Medulla oblongata (tissue), 1 donor: Measurements from ENCODE around the gene RAB22A.

Source experiments
- DNase-seq: peaks from one replicate; pipeline ENCODE4 v3.0.0-alpha.2; 2015; ENCODE audit errors: extremely low spot score

The RAB22A gene, protein sequence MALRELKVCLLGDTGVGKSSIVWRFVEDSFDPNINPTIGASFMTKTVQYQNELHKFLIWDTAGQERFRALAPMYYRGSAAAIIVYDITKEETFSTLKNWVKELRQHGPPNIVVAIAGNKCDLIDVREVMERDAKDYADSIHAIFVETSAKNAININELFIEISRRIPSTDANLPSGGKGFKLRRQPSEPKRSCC

DNA sequence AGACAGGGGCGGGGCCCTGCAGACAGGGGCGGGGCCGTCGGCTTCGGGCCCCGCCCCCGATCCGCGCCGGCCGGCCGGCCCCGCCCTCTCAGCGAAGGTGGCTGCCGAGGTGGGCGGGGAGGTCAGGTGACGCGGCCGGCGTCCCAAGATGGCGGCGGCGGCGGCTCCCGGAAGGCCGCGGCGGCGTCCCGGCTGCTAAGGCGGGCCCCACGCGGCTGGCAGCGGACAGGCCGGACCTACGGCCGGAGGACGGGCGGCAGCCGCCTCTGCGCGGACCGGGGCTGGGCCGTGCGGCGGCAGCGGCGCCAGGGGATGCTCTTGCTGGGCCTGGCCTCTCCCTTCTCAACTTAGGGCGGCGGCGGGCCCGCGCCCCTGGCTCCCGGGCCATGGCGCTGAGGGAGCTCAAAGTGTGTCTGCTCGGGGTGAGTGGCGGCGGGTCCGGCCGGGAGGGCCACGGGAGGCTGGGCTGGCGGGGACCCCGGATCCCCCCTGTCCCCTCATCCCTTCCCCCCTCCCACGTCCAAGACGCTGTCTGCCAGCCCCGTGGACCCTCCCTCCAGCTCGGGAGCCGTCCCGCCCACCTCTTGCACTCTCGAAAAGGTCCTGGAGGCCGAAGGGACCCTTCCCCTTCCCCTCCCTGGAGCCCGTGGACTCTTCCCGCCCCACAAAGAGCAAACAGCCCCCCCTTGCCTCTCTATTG lies at the start of gene RAB22A:
Gene RAB22A (plus strand): TSS at position 125 of the 700 bp plus-strand sequence. CDS start 262 bp downstream, at position 387.
- DNase-seq: peak; percentile 81

DNA sequence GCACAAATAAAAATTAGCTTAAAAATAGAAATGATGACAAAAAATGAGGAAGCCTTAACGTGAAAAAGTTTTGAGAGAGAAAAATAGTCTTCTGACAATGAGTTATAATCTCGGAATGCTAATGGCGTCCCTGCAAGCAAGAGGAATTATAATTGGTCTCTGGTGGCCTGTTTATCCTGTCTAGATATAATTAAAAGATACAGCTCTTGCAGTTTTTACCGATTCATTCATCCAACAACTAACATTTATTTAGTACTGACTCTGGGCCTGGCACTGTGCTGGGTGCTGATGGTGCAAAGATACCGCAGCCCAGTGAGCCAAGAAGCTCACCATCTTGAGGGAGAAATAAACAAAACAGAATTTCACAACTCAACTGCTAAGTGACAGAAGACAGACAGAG lies 49.5 kb upstream of the RAB22A start:
- DNase-seq: no peak

DNA sequence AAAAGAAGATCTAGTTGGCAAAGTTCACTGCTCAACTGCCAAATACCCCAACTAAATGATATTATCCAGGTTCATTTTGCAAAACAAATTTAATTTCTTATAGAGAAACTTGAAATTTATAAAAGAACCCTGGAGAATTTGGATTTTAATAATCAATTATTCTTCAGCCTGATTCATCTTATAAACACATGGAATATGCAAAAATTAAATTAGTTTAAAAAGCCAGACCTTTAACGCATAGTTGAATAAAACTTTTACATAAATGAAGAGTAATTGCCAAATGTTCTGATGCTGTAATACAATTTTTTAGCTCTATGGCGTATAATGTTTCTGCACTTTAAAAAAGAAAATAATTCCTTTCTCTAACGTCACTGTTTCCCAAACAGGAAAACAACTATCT lies 47.9 kb upstream of the RAB22A start:
- DNase-seq: no peak

DNA sequence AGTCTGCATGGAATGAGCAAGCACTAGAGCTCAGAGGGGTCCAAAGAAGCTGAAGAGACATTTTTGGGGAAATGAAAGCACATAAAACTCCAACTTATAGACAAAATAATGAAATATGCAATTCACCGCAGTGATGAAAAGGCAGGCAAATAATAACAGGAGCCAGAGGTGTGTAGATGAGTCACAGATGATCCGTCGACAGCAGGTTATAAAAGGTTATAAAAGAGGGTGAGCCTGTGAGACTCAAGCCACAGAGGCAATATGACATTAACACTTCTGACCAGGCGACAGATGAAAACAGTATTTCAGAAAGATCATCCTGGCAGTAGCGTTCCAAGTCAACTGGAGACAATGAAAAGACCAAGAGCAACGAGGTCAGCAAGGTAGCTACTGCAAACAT lies 45.2 kb upstream of the RAB22A start:
- no peak for DNase-seq

DNA sequence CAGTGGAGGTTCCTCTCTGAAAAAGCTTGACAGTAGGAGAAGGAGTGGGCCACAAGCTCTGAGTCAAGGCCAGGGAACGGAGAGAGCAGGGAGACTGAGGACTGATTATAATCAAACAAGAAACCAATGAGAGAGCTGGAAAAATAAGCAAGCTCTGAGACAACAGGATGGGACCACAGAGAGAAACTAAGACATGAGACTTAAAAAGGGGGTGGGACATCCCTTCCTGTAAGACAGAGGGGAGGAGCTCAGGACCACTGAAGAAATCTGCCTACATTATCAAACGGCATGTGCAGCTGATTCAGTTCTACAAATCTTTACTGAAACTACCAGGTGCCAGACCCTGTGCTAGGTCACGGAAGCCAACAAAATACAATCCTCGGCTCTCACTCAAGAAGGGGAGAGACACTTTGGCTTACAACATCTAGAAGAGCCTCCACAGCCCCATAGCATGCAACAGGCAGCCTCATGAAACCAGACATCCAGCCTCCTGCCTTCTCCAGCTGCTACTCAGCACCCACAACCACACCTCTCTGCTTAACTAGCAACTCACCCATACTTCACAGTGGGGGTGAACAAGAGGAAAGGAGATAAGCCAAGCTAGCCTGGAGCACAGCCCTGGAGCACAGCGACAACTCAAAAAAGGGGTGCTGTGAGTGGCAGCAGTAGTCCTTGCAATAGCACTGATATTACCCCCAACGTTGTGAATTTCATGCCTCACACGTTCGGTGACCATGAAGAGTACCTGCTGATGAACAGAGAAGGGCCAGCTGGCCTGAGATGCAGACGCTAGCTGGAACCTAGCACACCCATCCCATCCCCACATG lies 41.9 kb upstream of the RAB22A start:
- no peak for DNase-seq

DNA sequence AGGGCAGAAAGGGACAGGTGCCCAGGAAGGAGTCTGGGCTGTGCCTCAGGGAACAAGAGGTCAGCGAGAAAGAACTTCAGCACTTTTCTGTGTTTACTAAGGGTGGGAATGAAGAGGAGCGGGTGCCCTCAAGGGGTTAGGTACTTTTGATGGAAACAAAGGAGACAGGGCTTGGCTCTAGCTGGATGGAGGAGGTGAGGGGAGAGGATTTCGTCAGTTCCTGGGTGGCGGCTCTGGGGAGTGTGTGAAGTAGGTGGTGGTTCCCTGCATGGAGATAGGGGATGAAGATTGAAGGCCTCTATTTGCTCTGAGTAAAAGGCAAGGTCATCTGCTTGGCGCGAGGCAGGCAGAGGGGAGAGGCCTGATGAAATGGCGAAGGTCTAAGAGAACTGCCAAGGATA lies 41.1 kb upstream of the RAB22A start:
- no peak for DNase-seq

DNA sequence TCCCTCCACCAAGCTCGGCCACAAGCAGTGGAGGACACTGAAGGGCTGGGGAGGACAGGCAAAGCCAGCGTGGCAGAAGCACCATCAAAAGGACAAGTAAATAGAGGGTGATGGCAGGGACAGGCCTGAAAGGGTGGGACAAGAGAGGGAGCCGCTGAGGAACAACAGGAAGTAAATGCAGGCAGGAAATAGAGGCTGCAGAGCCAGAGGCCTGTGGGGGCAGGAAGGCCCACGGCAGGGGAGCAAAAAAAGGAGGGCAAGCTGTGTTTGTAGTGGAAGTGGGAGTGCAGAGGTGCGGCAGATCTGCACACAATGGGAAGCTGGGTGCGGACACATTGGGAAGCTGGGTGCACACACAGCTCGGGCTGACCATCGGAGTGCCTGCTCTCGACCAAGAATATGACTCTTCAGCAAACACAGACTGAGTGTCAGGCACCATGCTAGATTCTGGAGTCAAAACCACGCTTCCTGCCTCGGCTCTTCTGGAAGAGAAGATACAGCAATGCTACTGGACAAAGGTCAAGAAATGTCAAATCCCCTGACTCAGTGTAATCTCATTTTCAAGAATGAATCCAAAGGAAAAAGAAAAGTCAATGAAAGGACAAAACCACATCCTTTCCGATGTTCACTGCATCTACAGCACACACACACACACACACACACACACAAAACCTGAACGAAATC lies 40.4 kb upstream of the RAB22A start:
- no peak for DNase-seq

DNA sequence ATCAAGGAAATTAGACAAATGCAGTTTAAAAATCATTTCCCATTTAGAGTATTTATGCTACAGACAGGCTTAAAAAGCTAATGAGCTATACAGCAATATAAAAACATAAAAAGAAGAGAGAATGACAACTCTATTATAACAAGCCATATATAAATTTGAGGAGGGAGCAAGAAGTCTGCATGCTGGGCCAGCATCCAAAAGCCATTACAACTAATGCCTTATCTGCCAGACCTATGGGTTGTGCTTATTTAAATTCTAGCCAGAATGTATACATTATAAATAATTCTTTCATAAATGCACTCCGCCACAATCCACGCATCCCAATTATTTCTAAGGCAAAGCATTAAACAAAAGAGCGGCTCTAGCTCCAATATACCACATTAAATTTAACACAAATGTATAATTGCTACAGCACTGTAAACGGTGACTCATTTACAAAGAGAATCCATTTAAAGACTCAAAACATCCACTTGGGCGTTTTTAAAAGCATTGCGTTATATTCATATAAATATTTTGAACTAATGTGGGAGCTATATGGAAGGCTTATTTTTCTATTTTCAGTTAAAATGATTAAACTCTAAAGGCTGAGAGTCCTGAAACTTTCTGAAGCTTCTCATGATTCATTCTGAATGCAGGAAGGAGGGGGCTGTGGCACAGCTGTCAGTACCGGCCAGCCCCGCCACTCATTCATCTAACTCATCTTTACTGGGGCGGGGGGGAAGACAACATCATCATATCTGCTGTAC lies 37.7 kb upstream of the RAB22A start:
- no peak for DNase-seq

DNA sequence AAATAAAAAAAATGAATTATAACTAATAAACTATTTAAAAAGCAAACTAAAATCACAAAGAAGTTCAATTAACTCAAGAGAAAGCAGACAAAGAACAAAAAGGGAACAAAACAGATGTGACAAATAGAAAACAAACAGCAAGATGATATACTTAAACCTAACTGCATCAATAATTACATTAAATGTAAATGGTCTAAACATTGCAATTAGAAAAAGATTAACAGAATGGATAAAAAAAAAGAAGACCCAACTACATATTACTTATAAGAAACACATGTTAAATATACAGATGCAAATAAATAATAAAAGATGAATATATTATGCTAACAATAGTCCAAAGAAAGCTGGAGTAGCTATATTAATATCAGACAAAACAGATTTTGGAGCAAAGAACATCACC lies 35.1 kb upstream of the RAB22A start:
- DNase-seq: no peak

DNA sequence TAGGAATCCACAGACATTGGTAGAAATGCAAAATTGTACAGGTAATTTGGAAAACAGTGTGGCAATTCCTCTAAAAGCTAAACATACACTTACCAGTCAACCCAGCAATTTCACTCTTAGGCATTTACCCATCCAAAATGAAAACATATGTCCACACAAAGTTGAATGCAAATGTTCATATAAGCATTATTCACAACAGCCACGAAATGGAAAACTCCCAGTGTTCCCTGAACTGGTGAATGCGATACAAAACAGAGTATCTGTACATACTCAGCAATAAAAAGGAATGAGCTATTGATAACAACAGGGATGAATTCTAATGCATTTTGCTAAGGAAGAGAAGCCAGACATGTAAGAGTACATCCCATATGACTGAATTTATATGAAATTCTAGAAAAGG lies 32.4 kb upstream of the RAB22A start:
- no peak for DNase-seq

DNA sequence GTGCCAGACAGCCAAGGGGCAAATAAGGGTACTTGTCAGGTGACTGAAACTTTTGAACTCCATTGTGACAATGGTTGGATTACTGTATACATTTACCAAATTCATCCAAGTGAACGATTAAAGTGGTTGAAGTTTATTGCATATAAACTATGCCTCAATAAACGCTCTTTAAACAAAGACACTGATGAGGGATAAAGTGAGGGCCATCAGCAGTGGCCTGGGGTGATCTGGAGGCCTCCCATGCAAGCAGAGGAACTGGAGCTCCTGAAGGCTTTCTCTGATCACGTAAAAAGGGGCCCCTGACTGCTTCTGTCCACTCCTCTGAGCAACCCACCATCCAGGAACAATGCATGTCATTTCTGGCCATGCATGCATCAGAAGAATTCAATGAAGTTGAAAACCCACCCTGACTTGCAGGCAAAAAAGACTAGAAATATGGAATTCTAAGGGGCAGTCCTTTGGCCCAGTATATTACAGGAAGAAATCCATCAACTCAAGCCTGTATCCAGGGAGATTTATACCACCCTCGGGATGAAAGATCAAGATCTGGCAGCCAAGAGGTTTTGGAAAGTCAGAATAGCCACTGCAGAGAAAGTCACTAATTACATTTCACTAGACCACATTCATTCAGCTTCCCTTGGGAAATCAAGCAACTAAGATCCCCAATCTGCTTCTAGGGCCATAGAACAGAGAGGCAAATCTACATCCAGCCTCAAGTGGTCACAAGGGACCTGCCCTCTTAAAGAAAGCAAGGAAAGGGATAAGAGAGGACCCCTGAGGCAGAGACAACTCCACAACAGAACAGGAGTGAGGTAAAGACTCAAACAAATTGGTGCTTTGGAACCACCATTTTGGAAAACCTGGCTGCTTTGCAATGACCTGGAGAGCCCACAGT lies 31.7 kb upstream of the RAB22A start:
- no peak for DNase-seq

DNA sequence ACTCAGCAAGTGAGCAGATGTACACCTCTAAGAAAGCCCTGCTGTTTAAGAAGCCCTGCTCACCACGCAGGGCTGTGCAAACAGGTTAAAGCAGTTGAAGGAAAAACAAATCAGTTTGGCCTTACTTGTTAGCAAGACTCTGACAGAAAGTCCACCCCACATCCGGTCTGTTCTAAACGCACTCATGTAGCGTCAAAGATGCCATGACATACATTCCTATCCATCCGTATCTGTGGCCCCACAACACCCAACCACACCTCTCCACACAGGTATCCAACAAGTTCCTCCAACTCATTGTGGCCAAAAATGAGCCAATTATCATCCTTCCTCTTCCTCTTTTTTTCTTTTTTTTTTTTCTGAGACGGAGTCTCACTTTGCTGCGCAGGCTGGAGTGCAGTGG lies 22.8 kb upstream of the RAB22A start:
- no peak for DNase-seq

DNA sequence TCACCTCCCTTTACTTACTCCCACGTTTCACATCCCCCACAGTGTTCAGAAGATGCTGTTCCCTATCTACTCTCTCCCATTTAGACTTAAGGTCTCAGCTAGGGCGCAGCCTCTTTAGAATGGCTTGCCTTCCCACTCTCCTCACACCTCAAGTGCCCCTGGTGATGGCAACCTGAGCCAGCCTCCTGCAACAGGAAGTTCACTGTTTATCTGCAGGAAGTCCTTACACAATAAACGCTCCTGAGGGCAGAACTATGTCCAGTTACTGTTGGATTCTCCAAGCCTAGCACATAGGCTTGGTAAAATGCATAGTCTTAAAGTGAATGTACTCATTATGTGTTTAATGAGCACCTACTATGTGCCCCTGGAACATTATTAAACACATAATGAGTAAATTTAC lies 21.9 kb upstream of the RAB22A start:
- no peak for DNase-seq

DNA sequence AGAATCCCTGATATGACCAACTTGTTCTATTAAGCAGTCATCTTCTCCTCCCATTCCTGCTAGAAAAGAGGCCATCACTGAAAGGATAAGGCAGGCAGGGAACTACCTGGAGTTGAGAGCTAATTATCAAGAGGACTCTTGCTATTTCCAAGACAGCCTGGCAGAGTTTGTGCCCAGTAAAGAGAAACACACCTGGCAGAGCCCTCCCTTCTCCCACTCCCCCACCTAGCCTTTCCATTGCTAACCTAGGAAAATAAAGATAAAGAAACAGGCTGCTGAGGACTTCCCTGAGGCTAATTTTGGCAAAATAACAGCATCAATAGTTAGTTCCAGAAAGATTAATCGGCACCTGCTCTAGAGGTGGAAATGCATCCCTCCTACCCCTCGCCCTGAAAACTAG lies 20.4 kb upstream of the RAB22A start:
- DNase-seq: no peak

DNA sequence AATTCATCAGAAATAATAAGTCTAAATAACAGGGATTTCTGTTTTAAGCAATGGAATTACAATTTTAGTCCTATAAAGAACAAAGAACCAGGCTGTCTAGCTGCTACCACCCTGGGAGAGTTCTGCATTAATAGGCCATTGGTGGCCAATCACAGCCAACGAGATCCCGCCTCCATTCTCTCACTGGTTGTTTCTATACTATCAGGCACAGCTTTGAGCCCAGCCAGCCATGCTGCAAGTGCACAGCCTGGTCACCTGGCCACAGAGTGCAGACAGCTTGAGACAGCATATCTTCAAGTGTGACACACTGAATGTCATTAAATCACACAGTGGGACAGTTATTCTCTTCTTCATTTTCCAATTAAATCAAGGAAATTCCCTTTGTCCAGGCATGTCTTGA lies 16.1 kb upstream of the RAB22A start:
- DNase-seq: peak; percentile 82

DNA sequence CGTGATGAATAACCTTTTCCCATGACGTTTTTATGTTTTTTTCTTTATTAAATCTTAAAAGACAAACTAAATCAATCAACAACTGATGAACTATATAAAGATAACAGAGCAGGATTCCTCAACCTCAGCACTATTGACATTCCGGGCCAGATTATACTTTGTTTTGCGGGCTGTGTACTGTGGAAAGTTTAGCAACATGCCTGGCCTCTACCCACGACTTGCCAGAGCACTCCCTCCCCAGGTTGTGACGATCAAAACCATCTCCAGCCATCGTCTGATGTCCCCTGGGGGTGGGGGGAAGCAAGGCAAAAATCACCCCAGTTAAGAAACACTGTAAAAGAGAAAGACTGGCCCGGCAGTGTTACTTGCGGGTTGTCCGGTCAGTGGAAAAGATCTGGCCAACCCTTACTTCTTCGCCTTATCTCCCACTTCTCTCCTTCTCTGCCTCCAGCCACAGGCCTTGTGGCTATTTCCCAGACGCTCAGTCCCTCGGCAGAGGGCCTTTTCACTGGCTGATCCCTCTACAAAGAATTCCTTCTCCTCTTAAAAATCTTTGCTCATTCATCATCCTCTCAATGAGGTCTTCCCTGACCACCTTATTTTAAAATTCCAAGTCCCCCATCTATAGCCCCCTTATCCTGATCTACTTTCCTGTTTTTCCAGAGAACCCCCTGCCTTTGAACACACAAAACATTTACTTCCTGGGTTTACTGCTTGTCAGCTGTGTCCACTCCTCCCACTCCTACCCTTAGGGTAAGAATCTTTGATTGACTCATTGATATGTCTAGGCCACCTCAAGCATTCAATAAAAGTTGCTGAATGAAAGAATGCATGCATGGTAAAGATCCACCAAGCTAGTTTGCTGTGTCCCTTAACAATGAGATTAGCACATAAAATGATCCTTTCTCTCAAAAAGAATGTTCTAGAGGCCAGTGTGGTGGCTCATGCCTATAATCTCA lies 14.7 kb upstream of the RAB22A start:
- DNase-seq: no peak

DNA sequence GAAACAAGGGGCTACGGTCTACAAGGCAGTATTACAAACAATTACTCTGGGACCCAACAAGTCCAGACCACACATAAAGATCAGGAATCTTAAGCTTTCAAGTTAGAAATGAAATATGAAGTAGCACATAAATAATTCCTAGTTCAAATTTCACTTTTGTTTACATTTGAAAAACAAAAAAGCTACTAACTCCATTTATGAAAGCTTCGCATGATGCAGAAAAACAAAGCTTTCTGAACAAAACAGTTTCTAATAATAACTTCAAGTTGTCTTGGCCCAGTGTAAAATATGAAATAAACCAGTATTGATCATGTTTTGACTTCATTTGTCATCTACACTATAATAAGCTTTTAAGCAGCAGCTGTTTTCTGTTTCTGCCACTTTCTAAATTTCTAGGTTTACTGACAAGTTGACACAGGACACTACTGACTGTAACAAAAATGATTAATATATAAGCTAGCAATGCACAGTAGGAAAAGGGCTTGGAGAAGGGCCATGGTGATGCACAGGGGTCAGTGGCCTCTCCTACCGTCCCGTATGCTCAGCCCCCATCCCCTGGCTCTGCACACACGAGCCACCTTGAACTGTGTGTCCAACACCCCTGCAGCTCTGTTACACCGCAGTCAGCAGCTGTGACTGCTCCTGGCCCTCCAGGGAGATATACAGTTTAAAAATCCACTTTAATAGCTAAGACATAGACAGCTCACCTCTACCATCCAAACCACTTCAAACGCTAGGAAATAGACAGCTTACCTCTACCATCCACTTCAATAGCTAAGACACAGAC lies 13.3 kb upstream of the RAB22A start:
- DNase-seq: no peak

DNA sequence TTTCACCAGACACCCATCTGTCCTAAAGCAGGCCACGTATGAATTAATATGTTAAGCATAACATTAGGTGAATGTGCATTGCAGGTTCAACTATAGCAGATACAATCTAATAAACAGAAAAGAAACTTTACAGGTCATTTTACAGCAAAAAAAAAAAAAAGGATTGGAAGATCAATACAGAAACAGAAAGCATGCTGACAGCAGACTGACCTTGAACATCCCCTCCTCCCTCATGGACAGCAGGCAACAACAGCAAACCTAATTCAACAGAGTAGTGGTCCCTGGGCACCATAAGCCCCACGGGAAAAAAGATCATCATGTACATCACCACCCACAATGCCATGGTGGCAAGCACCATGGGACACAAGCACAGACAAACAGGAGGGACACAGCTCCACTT lies 12.1 kb upstream of the RAB22A start:
- DNase-seq: no peak

DNA sequence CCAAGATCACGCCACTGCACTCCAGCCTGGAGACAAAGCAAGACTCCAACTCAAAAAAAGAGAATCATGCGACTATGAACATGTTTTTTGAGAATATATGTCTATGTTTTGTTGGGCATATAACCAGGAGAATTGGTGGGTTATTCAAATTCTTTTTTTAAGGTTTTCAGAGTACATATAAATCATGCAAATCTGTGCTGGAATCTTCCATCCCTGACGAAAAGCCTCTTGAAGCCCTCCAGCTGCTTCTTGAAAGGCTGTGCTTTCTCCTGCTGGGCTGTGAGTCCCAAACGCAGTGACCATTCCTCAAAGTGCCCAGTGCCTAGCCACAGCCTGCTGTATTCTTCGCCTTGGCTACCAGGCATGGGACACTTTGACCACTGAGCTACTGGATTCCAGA lies 9.2 kb upstream of the RAB22A start:
- no peak for DNase-seq
